Progenitor cell of endocrine pancreas (in vitro differentiated cells): Measurements from ENCODE around the gene ZC3H10. TPM values are rescaled to one million over a fixed set of nuclear protein-coding genes. Genes with fewer than 3 reads are reported as not detected.

Source experiments
- DNase-seq: peaks from one replicate; pipeline ENCODE4 v3.0.0; 2021; ENCODE audit warnings: low spot score; ENCODE audit not compliant: unreplicated experiment
- H3K27ac Mint-ChIP-seq: 2 replicates; pipeline ENCODE4 v1.8.0; 2021; ENCODE audit warnings: mild to moderate bottlenecking, moderate library complexity, mixed read lengths
- H3K27me3 Mint-ChIP-seq: 2 replicates; pipeline ENCODE4 v1.8.0; 2021; ENCODE audit warnings: mixed read lengths
- H3K36me3 Mint-ChIP-seq: 2 replicates; pipeline ENCODE4 v1.8.0; 2022; ENCODE audit warnings: mixed read lengths; ENCODE audit not compliant: insufficient read depth
- H3K4me1 Mint-ChIP-seq: 2 replicates; pipeline ENCODE4 v1.8.0; 2021; ENCODE audit warnings: low read depth, mixed read lengths
- H3K4me3 Mint-ChIP-seq: 2 replicates; pipeline ENCODE4 v1.8.0; 2021; ENCODE audit warnings: low read depth, mild to moderate bottlenecking, moderate library complexity, mixed read lengths
- H3K9me3 Mint-ChIP-seq: 2 replicates; pipeline ENCODE4 v1.8.0; 2021; ENCODE audit warnings: low read depth, mixed read lengths
- total RNA-seq: library from RNA; stranded (reverse); gene quantifications from 2 replicates; pipeline ENCODE4 v1.2.1, GENCODE V29; 2021
- TF ChIP-seq, protein P1 (sequence below): fragments of 200-600 bp; sonication (generic); IDR thresholded peaks from one replicate; pipeline ENCODE4 v1.5.0; 2021; ENCODE audit warnings: antibody characterized with exemption, mild to moderate bottlenecking; ENCODE audit not compliant: unreplicated experiment

The ZC3H10 gene
- total RNA-seq, 1 donor from 2014 or later, result 13.8 TPM

DNA sequence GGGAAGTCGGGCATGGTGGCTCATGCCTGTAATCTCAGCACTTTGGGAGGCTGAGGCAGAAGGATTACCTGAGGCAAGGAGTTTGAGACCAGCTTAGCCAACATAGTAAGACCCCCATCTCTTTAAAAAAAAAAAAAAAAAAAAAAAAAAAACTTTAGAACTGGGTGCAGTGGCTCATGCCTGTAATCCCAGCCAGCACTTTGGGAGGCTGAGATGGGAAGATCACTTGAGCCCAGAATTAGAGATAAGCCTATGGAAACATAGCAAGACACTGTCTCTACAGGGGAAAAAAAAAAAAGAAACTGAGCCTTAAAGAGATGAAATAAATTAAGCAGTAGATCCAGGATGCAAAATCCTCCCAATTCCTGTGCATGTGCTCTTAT lies 15.4 kb upstream of the ZC3H10 start:
- Mint-ChIP-seq H3K27ac (peak overlapping the region; percentile 95), H3K36me3 (peaks cover 32% of the 10 kb centered on the region), H3K9me3 (no peaks in the 10 kb centered on the region), H3K4me3 (no peak overlapping the region), H3K27me3 (no peaks in the 10 kb centered on the region), H3K4me1 (peaks cover 24% of the 10 kb centered on the region)
- no peak for DNase-seq
- TF ChIP-seq, protein P1, sequence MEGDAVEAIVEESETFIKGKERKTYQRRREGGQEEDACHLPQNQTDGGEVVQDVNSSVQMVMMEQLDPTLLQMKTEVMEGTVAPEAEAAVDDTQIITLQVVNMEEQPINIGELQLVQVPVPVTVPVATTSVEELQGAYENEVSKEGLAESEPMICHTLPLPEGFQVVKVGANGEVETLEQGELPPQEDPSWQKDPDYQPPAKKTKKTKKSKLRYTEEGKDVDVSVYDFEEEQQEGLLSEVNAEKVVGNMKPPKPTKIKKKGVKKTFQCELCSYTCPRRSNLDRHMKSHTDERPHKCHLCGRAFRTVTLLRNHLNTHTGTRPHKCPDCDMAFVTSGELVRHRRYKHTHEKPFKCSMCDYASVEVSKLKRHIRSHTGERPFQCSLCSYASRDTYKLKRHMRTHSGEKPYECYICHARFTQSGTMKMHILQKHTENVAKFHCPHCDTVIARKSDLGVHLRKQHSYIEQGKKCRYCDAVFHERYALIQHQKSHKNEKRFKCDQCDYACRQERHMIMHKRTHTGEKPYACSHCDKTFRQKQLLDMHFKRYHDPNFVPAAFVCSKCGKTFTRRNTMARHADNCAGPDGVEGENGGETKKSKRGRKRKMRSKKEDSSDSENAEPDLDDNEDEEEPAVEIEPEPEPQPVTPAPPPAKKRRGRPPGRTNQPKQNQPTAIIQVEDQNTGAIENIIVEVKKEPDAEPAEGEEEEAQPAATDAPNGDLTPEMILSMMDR, result no peak

DNA sequence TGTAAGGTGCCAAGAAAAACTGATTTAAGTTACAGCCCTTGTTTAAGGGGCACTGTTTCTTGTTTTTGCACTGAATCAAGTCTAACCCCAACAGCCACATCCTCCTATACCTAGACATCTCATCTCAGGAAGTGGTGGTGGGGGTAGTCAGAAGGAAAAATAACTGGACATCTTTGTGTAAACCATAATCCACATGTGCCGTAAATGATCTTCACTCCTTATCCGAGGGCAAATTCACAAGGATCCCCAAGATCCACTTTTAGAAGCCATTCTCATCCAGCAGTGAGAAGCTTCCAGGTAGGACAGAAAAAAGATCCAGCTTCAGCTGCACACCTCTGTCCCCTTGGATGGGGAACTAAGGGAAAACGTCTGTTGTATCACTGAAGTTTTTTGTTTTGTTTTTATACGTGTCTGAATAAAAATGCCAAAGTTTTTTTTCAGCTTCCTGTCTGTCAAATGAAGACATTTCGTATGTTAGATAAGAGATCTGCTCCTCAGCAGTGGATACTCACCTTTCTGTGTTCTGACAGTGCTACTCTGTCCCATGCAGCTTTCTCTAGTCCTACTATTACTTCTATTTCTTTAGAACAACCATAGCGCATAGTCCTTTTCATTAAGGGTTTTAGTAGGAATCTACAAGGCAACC lies 14.9 kb upstream of the ZC3H10 start:
- no peaks in the 10 kb centered on the region for H3K9me3 Mint-ChIP-seq
- peak overlapping the region; percentile 92 for H3K4me3 Mint-ChIP-seq
- H3K4me1 Mint-ChIP-seq, result peaks cover 24% of the 10 kb centered on the region
- no peaks in the 10 kb centered on the region for H3K27me3 Mint-ChIP-seq
- DNase-seq, result no peak
- H3K27ac Mint-ChIP-seq, result peak overlapping the region; percentile 95
- TF ChIP-seq, protein P1, result no peak
- H3K36me3 Mint-ChIP-seq, result peaks cover 30% of the 10 kb centered on the region

DNA sequence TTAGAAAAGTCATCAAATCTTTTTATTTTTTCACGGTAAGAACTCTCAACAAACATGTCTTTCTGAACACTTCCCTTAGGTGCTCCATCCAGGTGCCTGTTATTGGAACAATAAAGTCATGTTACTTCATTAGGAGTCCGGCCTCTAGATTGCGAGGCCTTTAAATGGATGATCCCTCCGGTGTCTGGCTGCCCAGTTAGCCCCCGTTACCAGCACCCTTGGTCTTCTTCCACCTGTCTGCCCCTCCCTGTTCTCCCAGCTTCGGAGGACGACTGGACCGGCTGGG lies 14.3 kb upstream of the ZC3H10 start:
- Mint-ChIP-seq H3K4me1 (peaks cover 24% of the 10 kb centered on the region), H3K9me3 (no peaks in the 10 kb centered on the region), H3K27me3 (no peaks in the 10 kb centered on the region), H3K27ac (peak overlapping the region; percentile 95), H3K36me3 (peaks cover 28% of the 10 kb centered on the region), H3K4me3 (peak overlapping the region; percentile 92)
- DNase-seq, result no peak
- TF ChIP-seq, protein P1, result no peak

DNA sequence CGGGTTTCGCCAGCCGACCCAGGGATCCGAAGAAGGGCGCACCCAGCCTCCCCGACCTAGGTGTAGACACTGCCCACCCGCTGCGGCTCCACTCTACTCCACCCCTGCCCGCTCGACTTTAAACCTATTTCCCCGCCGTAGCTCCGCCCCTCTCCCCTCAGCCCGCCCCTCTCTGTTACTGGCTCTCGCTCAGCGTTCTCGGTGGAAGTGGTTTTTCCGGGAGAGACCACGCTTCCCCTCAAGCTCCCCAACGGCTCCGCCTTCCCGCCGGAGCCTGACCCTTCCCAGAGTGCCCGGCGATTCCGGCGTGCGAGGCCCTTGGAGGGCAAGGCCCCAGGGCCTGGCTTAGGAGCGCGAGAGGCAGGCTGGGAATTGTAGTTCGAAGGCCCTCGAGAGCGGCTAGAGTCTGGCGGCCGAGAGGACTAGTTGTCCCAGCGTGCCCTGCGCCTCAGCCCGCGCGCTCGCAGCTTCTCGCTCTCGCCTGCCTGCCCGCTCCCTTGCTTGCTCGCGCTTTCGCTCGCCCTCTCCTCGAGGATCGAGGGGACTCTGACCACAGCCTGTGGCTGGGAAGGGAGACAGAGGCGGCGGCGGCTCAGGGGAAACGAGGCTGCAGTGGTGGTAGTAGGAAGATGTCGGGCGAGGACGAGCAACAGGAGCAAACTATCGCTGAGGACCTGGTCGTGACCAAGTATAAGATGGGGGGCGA lies 13.8 kb upstream of the ZC3H10 start, which contains the start of gene PA2G4:
TSS of gene PA2G4 (plus strand) at position 451 of the 706 bp plus-strand sequence. CDS start at position 630, 179 bp downstream.
- Mint-ChIP-seq H3K27me3 (no peaks in the 10 kb centered on the region), H3K4me3 (peak within 1 kb of the TSS; percentile 92), H3K4me1 (peaks cover 24% of the 10 kb centered on the region), H3K36me3 (peaks cover 28% of the 10 kb centered on the region), H3K27ac (peak within 1 kb of the TSS; percentile 95), H3K9me3 (no peaks in the 10 kb centered on the region)
- DNase-seq, result peak; percentile 96
- TF ChIP-seq, protein P1, result no peak

DNA sequence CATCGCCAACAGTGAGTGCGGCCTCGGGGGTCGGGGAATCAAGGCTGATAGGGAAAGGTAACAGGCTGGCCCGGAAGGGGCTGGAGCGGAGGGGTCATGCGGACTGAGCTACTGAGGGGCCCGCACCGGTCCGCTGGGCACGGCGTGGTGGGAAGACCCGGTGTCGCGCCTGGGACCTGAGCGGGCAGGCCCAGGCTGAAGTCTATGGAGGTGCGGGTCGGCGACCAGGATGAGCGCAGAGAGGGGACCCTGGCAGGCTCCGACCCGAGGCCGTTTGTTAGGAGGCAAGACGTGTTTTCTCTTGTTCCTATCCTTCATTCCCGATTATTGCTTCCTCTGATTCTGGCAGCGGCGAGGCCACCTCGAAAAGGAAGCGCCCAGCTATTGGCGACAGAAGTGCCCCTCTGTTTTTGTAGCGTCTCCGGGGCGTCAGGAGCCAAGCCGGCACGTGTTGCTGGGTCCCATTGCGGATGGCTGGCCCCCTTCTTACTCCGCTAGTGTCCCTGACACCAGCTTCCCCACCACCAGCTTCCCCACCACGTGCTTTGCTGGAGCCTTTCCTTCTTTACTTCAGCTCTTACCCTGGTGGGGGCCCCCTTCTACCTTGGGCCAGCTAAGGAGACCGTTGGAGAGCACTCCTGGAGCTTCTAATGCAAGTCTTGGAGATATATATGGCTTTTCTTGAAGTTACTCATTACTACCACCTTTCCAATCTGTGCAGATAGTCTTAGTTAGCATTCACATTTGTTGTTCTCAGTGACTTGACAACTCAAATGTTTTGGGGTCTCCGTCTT lies 13.1 kb upstream of the ZC3H10 start:
- Mint-ChIP-seq H3K27ac (peak overlapping the region; percentile 95), H3K9me3 (no peaks in the 10 kb centered on the region), H3K4me3 (peak overlapping the region; percentile 92), H3K27me3 (no peaks in the 10 kb centered on the region), H3K36me3 (peaks cover 24% of the 10 kb centered on the region), H3K4me1 (peaks cover 24% of the 10 kb centered on the region)
- TF ChIP-seq, protein P1, result peak; percentile 6
- no peak for DNase-seq
